ENCODE data around the gene TMOD2. TPM values are rescaled to one million over a fixed set of nuclear protein-coding genes. Genes with fewer than 3 reads are reported as not detected.
A peak's percentile ranks its signal among the peaks of the same experiment; 100 is the strongest.

The TMOD2 gene
- total RNA-seq, 2 donors from 2014 or later = 2.4 to 8.9 TPM

DNA sequence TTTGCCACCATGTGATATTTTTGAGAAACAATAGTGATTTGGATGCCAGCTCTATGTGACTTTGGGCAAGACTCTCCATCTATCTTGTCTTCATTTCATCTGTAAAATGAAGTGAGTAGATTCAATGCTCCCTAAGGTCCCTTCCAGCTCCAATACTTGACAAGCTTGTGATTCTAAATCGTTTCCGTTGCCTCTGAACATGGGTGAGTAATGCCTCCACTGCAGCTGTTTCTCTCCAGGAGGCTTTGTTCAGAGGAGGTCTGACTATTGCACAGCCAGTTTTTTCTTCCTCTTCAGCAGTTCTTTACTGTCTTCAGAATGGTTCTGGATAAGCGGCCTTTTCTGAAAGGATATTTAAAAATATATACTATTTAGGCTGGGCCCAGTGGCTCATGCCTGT lies 63.2 kb downstream of the TMOD2 start:
- WGBS = 90% methylated on average over 3 of the region's 3 CpGs
- Histone ChIP-seq H3K4me3 (no peak overlapping the region), H3K27ac (no peak overlapping the region), H3K36me3 (no peaks in the 10 kb centered on the region), H3K27me3 (replicated peaks; ENCODE audit: insufficient read depth) (no peaks in the 10 kb centered on the region), H3K4me1 (replicated peaks) (no peaks in the 10 kb centered on the region), H3K9me3 (no peaks in the 10 kb centered on the region)
- no peak for DNase-seq (ENCODE audit: low spot score)
- TF ChIP-seq POLR2A (IDR thresholded peaks at IDR 0.05) (no peak), POLR2AphosphoS5 (IDR thresholded peaks at IDR 0.05) (no peak)
- TF ChIP-seq, protein P1, sequence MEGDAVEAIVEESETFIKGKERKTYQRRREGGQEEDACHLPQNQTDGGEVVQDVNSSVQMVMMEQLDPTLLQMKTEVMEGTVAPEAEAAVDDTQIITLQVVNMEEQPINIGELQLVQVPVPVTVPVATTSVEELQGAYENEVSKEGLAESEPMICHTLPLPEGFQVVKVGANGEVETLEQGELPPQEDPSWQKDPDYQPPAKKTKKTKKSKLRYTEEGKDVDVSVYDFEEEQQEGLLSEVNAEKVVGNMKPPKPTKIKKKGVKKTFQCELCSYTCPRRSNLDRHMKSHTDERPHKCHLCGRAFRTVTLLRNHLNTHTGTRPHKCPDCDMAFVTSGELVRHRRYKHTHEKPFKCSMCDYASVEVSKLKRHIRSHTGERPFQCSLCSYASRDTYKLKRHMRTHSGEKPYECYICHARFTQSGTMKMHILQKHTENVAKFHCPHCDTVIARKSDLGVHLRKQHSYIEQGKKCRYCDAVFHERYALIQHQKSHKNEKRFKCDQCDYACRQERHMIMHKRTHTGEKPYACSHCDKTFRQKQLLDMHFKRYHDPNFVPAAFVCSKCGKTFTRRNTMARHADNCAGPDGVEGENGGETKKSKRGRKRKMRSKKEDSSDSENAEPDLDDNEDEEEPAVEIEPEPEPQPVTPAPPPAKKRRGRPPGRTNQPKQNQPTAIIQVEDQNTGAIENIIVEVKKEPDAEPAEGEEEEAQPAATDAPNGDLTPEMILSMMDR (IDR thresholded peaks at IDR 0.05) = no peak
- intact Hi-C loops (cut with DNase I) = no loop called here

DNA sequence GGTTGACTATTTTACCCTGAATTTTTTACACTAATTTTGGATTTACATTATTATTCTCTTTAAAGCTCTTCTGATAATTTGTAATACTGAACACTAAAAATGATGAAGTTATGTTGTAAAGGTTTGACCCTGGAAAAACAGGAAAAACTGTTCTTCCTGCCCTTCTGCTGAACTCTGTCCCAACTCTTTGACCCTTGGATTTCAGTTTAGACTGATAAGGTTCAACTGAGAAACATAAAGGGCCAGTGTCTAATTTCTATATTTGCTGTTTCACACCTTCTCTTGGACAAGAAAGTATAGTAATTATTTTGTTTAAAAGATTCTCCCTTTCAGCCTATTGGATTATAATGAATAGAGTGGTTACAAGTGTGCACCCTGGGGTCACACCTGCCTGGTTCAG lies 65.2 kb downstream of the TMOD2 start:
- Histone ChIP-seq H3K36me3 (no peaks in the 10 kb centered on the region), H3K9me3 (no peaks in the 10 kb centered on the region), H3K4me1 (replicated peaks) (no peaks in the 10 kb centered on the region), H3K27ac (no peak overlapping the region), H3K27me3 (replicated peaks; ENCODE audit: insufficient read depth) (no peaks in the 10 kb centered on the region), H3K4me3 (no peak overlapping the region)
- intact Hi-C loops (cut with DNase I) = no loop called here
- DNase-seq (ENCODE audit: low spot score) = no peak
- no peak for TF ChIP-seq POLR2AphosphoS5 (IDR thresholded peaks at IDR 0.05)
- TF ChIP-seq POLR2A (IDR thresholded peaks at IDR 0.05) = no peak
- TF ChIP-seq, protein P1 (IDR thresholded peaks at IDR 0.05) = no peak

- no peak overlapping the region for H3K27ac ChIP-seq
- TF ChIP-seq, protein P1 (IDR thresholded peaks at IDR 0.05) = no peak
- TF ChIP-seq POLR2A (IDR thresholded peaks at IDR 0.05) (no peak), POLR2AphosphoS5 (IDR thresholded peaks at IDR 0.05) (no peak)
- no peaks in the 10 kb centered on the region for H3K9me3 ChIP-seq
- no peaks in the 10 kb centered on the region for H3K27me3 ChIP-seq (replicated peaks; ENCODE audit: insufficient read depth)
- no peak for DNase-seq (ENCODE audit: low spot score)
- intact Hi-C loops (cut with DNase I) = no loop called here
- WGBS = 65% methylated on average over 3 of the region's 3 CpGs
- no peak overlapping the region for H3K4me3 ChIP-seq
- no peaks in the 10 kb centered on the region for H3K4me1 ChIP-seq (replicated peaks)
- H3K36me3 ChIP-seq = no peaks in the 10 kb centered on the region
Measured at GRCh38 chr15:51818150-51818549, 66.8 kb downstream of the TMOD2 start.

DNA sequence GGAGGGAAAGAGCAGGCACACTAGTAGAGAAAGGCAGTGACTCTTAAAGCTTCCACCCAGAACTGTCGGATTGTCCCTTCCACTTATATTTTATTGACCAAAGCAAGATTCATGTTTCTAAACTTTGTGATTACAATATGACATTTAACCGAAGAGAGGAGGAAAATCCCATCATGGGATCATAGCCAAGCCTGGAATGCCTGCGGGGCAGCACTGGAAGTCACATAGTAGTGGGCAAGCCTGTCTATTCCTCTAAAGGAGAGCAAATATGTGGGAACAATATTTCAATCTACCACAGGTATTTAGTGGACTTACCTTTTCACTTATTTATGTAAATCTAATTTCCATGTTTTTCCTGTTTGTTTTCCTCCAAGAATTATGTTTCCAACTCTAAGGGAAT lies 74.3 kb downstream of the TMOD2 start:
- Histone ChIP-seq H3K27me3 (replicated peaks; ENCODE audit: insufficient read depth) (no peaks in the 10 kb centered on the region), H3K4me1 (replicated peaks) (no peaks in the 10 kb centered on the region), H3K4me3 (no peak overlapping the region), H3K9me3 (no peaks in the 10 kb centered on the region), H3K36me3 (no peaks in the 10 kb centered on the region), H3K27ac (no peak overlapping the region)
- 59% methylated on average over 3 of the region's 3 CpGs for WGBS
- DNase-seq (ENCODE audit: low spot score) = no peak
- intact Hi-C loops (cut with DNase I) = no loop called here
- TF ChIP-seq POLR2A (IDR thresholded peaks at IDR 0.05) (no peak), POLR2AphosphoS5 (IDR thresholded peaks at IDR 0.05) (no peak)
- TF ChIP-seq, protein P1 (IDR thresholded peaks at IDR 0.05) = no peak

GRCh38 chr15:51828621-51829375 lies 77.4 kb downstream of the TMOD2 start:
- 88% methylated on average over 9 of the region's 9 CpGs for WGBS
- H3K27ac ChIP-seq = peak overlapping the region in 1 of 2 donors; percentile 89
- TF ChIP-seq POLR2AphosphoS5 (IDR thresholded peaks at IDR 0.05) = no peak
- TF ChIP-seq POLR2A (IDR thresholded peaks at IDR 0.05) = no peak
- TF ChIP-seq, protein P1 (IDR thresholded peaks at IDR 0.05) = no peak
- H3K4me3 ChIP-seq = no peak overlapping the region
- H3K4me1 ChIP-seq (replicated peaks) = no peaks in the 10 kb centered on the region
- no peaks in the 10 kb centered on the region for H3K36me3 ChIP-seq
- no peaks in the 10 kb centered on the region for H3K9me3 ChIP-seq
- no peaks in the 10 kb centered on the region for H3K27me3 ChIP-seq (replicated peaks; ENCODE audit: insufficient read depth)
- no peak for DNase-seq (ENCODE audit: low spot score)
- intact Hi-C loops (cut with DNase I) = no loop called here
